ENCODE measurements around the gene KCNG2.

KCNG2 gene

GRCh38 chr18:79912994-79913831, 115.5 kb downstream of the KCNG2 start:
- no peak for DNase-seq (ENCODE audit: low read depth)
- TF ChIP-seq CTCF (conservative IDR thresholded peaks at IDR 0.05; ENCODE audit: low read depth, low read length) = no peak
- H3K4me3 ChIP-seq (ENCODE audit: low read length) = no peak overlapping the region

- DNase-seq (ENCODE audit: low read depth) = no peak
- no peak for TF ChIP-seq CTCF (conservative IDR thresholded peaks at IDR 0.05; ENCODE audit: low read depth, low read length)
- no peak overlapping the region for H3K4me3 ChIP-seq (ENCODE audit: low read length)
Observed at GRCh38 chr18:79914614-79915160, 116.9 kb downstream of the KCNG2 start.

- no peak for DNase-seq (ENCODE audit: low read depth)
- H3K4me3 ChIP-seq (ENCODE audit: low read length) = no peak overlapping the region
- no peak for TF ChIP-seq CTCF (conservative IDR thresholded peaks at IDR 0.05; ENCODE audit: low read depth, low read length)
Observed at GRCh38 chr18:79915161-79916127, 117.7 kb downstream of the KCNG2 start.

GRCh38 chr18:79916128-79916494, 118.4 kb downstream of the KCNG2 start:
- no peak for TF ChIP-seq CTCF (conservative IDR thresholded peaks at IDR 0.05; ENCODE audit: low read depth, low read length)
- DNase-seq (ENCODE audit: low read depth) = no peak
- no peak overlapping the region for H3K4me3 ChIP-seq (ENCODE audit: low read length)

- DNase-seq (ENCODE audit: low read depth) = no peak
- H3K4me3 ChIP-seq (ENCODE audit: low read length) = no peak overlapping the region
- TF ChIP-seq CTCF (conservative IDR thresholded peaks at IDR 0.05; ENCODE audit: low read depth, low read length) = no peak
Observed at GRCh38 chr18:79916546-79917168, 118.9 kb downstream of the KCNG2 start.

GRCh38 chr18:79917169-79917852, 119.6 kb downstream of the KCNG2 start:
- DNase-seq (ENCODE audit: low read depth) = no peak
- no peak overlapping the region for H3K4me3 ChIP-seq (ENCODE audit: low read length)
- TF ChIP-seq CTCF (conservative IDR thresholded peaks at IDR 0.05; ENCODE audit: low read depth, low read length) = no peak

Measured in retinal pigment epithelial cell (primary cell).